KOPT-K1 (cell line): Measurements from ENCODE around the gene CDH4.
"Not testable (repeated sequence)": the region's sequence is repeated elsewhere in the genome, so short reads cannot be mapped to it uniquely, and the experiment has no call there.

Experiments used
- H3K27ac ChIP-seq: fragments of 200-600 bp; sonication (generic); 2 replicates; pipeline ENCODE4 v1.5.1; 2016; ENCODE audit warnings: antibody characterized with exemption, mild to moderate bottlenecking, low read depth, low read length; ENCODE audit not compliant: poor library complexity, severe bottlenecking
- H3K36me3 ChIP-seq: fragments of 200-600 bp; sonication (generic); 2 replicates; pipeline ENCODE4 v1.5.1; 2017; ENCODE audit warnings: antibody characterized with exemption, mild to moderate bottlenecking, low read length, moderate library complexity; ENCODE audit not compliant: insufficient read depth
- H3K9me3 ChIP-seq: fragments of 200-600 bp; sonication (generic); 2 replicates; pipeline ENCODE4 v1.5.1; 2017; ENCODE audit warnings: antibody characterized with exemption, low read length, mild to moderate bottlenecking; ENCODE audit not compliant: insufficient read depth, poor library complexity, severe bottlenecking

The CDH4 gene

GRCh38 chr20:61977419-61977786 is 725.3 kb downstream of the CDH4 start:
- H3K27ac ChIP-seq: no peak overlapping the region
- H3K36me3 ChIP-seq: peaks cover 59% of the 10 kb centered on the region
- H3K9me3 ChIP-seq: no peaks in the 10 kb centered on the region

DNA sequence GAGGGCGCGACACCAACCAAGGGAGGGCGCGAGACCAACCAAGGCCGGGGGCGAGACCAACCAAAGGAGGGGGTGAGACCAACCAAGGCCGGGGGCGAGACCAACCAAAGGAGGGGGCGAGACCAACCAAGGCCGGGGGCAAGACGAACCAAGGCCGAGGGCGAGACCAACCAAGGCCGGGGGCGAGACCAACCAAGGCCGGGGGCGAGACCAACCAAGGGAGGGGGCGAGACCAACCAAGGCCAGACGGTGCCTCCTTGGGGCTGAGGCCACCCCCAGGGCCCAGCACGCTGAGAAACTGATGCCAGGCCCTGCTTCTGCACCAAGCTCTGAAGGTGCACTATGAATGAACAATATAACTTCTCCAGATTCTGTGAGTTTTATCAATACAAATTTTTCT is 726.4 kb downstream of the CDH4 start:
- no peak overlapping the region for H3K27ac ChIP-seq
- H3K9me3 ChIP-seq: no peaks in the 10 kb centered on the region
- peaks cover 48% of the 10 kb centered on the region for H3K36me3 ChIP-seq

DNA sequence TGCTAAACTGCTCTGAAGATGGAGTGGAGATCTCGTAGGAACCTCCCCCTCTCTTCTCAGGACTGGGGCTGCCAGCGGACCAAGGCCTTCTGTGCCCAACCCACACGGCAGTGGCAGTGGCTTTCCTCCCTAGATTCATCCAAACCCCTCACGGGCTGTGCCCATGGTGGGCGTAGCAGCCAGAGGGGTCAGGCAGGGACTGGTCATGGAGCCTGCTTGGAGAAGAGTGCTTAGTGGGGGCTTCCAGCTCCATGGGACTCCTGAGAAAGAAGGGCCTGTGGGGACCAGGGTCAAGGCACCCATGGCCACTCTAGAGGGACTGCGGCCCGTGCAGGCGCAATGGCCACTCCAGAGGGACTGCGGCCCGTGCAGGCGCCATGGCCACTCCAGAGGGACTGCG is 727.0 kb downstream of the CDH4 start:
- Histone ChIP-seq H3K9me3 (no peaks in the 10 kb centered on the region), H3K36me3 (peaks cover 47% of the 10 kb centered on the region)

DNA sequence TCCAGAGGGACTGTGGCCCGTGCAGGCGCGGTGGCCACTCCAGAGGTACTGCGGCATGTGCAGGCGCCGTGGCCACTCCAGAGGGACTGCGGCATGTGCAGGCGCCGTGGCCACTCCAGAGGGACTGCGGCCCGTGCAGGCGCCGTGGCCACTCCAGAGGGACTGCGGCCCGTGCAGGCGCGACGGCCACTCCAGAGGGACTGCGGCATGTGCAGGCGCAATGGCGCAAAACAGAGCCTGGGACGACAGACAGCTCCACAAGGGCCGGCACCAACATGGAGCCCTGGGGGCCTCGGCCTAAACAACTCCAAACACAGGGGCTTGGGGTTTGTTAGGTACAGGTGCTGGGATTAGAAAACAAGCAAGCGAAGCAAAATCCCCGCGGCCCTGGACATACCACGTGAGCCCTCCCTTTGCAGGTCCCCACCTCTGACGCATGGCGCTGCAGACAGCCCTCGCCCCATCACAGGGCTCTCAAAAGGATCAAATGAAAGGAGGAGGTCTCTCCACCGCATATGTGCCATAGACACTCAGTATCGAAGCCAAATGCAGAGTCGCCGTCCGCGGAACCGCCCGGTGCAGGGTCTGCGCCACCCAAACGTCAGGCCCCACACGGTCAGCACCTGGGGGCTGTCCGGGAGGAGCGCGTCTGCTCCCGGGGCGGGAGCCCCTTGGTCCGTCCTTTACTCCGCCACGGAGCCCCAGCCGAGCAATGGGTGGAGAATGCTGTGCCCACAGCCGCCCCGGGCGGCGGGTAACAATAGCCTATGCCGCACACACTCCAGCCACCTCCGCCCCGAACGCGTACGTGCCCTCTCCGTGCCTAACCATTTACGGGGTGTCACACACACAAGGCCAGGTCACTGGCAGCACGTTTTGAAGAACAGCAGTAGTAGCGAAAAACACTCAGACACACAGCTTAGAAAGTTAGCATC is 727.9 kb downstream of the CDH4 start:
- H3K36me3 ChIP-seq: peaks cover 45% of the 10 kb centered on the region
- H3K9me3 ChIP-seq: peaks cover under 1% of the 10 kb centered on the region
- no peak overlapping the region for H3K27ac ChIP-seq

More for the DNA sequence above, 727.0 kb downstream of the CDH4 start:
- no peak overlapping the region for H3K27ac ChIP-seq

- Histone ChIP-seq H3K36me3 (peaks cover 39% of the 10 kb centered on the region), H3K9me3 (peaks cover 10% of the 10 kb centered on the region), H3K27ac (no peak overlapping the region)
Observed at GRCh38 chr20:61980647-61981583, 728.9 kb downstream of the CDH4 start.

- not testable (repeated sequence) for H3K27ac ChIP-seq
- Histone ChIP-seq H3K9me3 (peaks cover 16% of the 10 kb centered on the region), H3K36me3 (peaks cover 39% of the 10 kb centered on the region)
Observed at GRCh38 chr20:61981691-61982090, 729.6 kb downstream of the CDH4 start.

GRCh38 chr20:61982191-61982950 is 730.3 kb downstream of the CDH4 start:
- peaks cover 23% of the 10 kb centered on the region for H3K9me3 ChIP-seq
- no peak overlapping the region for H3K27ac ChIP-seq
- peaks cover 46% of the 10 kb centered on the region for H3K36me3 ChIP-seq

DNA sequence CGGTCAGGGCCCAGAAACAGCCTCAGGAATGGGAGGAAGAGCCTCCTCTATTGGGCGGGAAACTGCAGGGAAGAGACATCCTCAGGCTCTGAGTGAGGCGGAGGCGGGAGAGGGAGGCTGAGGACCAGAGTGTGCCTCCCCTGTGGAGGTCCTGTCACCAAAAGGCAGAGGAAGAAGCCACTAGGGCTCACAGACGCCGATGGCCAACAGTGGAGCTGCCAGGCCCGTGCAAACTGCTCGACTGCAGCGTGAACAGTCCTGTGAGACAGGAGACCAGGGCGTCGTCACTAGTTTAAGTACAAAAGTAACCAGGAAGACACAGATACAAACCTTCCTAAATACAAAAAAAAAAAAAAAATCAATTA is 730.9 kb downstream of the CDH4 start:
- peaks cover 27% of the 10 kb centered on the region for H3K9me3 ChIP-seq
- H3K36me3 ChIP-seq: peaks cover 51% of the 10 kb centered on the region
- no peak overlapping the region for H3K27ac ChIP-seq

DNA sequence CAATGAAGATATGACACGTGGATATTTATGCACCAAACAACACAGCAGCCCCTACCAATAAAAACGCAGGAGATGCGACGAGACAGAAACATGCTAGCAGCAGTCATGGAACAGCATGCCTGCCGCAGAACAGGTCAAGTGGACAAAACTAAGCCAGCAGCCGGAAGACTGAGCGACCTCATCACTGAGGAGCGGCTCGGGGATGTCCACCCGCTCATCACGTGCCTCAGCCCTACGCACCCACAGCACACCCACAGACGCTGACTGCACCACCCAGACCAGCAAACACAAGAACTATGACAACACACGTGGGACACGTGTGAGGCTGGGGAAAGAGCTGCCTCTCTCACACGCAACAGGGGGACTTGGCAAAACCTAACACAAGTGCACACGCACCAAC is 731.9 kb downstream of the CDH4 start:
- Histone ChIP-seq H3K36me3 (peaks cover 58% of the 10 kb centered on the region), H3K9me3 (peaks cover 27% of the 10 kb centered on the region), H3K27ac (no peak overlapping the region)

DNA sequence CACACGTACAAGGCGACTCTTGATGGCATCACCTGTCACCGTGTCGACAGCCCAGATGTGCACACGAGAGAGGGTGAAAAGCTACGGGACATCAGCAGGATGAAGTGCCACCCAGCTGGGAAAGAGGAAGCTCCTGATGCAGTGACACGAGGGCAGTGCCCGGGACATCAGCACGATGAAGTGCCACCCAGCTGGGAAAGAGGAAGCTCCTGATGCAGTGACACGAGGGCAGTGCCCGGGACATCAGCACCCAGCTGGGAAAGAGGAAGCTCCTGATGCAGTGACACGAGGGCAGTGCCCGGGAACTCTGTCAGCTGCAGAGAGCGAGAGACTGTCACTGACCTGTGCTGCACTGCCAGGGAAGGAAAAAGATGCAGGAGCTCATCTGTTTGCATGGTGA is 732.4 kb downstream of the CDH4 start:
- not testable (repeated sequence) for H3K27ac ChIP-seq
- peaks cover 27% of the 10 kb centered on the region for H3K9me3 ChIP-seq
- peaks cover 61% of the 10 kb centered on the region for H3K36me3 ChIP-seq

GRCh38 chr20:61985096-61985495 is 733.0 kb downstream of the CDH4 start:
- no peak overlapping the region for H3K27ac ChIP-seq
- H3K36me3 ChIP-seq: peaks cover 63% of the 10 kb centered on the region
- peaks cover 27% of the 10 kb centered on the region for H3K9me3 ChIP-seq

- peaks cover 68% of the 10 kb centered on the region for H3K36me3 ChIP-seq
- H3K9me3 ChIP-seq: peaks cover 33% of the 10 kb centered on the region
- no peak overlapping the region for H3K27ac ChIP-seq
Observed at GRCh38 chr20:61986762-61987321, 734.8 kb downstream of the CDH4 start.

GRCh38 chr20:61988665-61989064 is 736.6 kb downstream of the CDH4 start:
- no peak overlapping the region for H3K27ac ChIP-seq
- H3K36me3 ChIP-seq: peaks cover 85% of the 10 kb centered on the region
- H3K9me3 ChIP-seq: peaks cover 47% of the 10 kb centered on the region

DNA sequence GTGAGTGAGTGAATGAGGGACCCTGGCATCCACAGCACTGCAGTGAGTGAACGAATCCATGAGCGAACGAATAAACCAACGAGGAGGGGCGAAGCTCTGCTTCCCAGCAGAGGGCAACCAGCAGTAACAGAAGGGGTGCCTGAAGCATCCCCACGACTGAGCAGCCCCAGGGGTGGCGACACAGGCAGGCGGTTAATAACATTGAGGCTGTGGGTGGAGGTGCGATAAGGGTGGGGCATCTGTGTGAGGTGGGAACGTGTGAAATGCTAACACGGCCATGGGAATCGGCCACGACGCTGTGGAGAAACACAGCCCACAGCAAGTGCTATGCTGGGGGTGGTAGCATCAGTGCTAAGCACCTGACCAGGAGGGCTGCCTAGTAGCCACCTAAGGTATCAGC is 737.7 kb downstream of the CDH4 start:
- Histone ChIP-seq H3K27ac (no peak overlapping the region), H3K9me3 (peaks cover 47% of the 10 kb centered on the region), H3K36me3 (peaks cover 85% of the 10 kb centered on the region)
